DMS53 treated with DMSO at 0.1 percent for 48 hours (cell line): ENCODE measurements around the gene NOX5.
"Not testable (repeated sequence)": the region's sequence is repeated elsewhere in the genome, so short reads cannot be mapped to it uniquely, and the experiment has no call there.

Source experiments
- DNase-seq: peaks from one replicate; lab custom pipeline; 2025; ENCODE audit not compliant: unreplicated experiment; lab: John Stamatoyannopoulos, UW

Gene NOX5

GRCh38 chr15:69014454-69014853 lies at the start of gene NOX5:
Gene NOX5 (plus strand): TSS chr15:69014695. CDS start chr15:69014736, 41 bp downstream.
- DNase-seq, result no peak

- no peak for DNase-seq
These were observed 47.5 kb upstream of the NOX5 start for GRCh38 chr15:68966996-68967395.

GRCh38 chr15:68967948-68968347 lies 46.5 kb upstream of the NOX5 start:
- no peak for DNase-seq

DNA sequence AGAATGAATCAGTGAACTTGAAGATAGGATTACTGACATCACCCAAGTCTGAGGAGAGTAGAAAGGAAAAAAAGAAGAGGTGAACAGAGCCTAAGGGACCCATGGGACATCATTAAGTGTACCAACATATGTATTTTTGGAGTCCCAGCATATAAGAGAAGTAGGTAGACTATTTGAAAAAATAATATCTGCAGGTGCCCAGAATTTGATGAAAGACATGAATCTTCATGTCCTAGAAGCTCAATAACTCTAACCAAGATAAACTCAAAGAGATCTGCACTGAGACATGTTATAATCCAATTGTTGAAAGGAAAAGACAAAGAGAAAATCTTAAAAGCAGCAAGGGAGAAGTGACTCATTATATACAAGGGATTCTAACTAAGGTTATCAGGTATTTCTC lies 45.2 kb upstream of the NOX5 start:
- no peak for DNase-seq

DNA sequence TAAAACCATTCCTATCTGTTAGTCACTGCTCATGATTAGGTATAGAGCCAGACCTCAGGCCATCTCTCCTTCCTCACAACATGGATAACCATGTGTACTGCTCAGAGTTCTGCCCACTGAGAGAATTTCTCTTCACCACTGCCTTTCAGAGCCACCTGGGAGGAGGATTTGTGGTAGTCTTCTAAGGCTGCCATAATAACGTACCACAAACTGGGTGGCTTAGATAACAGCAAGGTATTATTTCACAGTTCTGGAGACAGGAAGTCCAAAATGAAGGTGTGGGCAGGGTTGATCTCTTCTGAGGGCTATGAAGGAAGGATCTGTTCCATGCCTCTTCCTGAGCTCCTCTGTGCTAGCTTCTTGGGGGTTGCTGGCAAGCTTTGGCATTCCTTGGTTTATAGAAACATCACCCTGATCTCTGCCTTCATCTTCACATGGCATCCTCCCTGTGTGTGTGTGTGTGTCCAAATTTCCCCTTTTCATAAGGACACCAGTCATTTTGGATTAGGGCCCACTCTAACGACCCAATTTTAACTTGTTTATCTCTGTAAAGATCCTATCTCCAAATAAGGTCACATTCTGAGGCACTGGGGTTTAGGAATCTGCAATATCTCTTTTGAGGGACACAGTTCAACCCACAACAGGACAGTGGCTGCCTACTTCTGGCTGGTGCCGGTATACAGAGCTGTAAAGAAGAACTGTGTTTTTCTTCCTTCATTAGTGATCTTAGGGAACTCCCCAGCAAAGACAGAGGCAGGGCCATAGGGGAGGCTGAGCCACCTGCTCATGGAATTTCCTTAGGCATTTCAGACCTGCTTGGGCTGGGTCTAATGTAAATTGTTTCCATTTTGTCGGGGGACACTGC lies 42.1 kb upstream of the NOX5 start:
- DNase-seq, result no peak

GRCh38 chr15:68975651-68976160 lies 38.8 kb upstream of the NOX5 start:
- DNase-seq, result not testable (repeated sequence)

- not testable (repeated sequence) for DNase-seq
These were observed 37.1 kb upstream of the NOX5 start for GRCh38 chr15:68977426-68977825.

GRCh38 chr15:68979006-68979405 lies 35.5 kb upstream of the NOX5 start:
- no peak for DNase-seq

DNA sequence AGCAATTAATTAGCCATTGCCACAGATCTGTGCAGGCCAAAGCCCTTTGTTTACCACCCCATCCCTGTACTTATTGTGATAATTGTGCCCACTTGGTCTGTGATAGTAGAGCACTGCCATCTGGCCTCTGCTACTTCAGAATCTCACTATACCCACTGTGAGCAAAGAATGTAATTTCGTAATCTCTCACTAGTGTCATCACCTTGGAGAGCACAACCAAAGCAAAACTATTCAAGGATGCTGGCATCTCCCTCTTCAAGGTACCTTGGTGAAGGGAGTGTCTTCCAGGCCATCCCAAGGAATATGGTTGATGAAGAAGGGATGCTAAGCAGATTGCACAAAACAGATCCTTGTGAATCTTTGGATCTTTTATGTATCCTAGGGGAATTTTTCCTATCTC lies 34.7 kb upstream of the NOX5 start:
- no peak for DNase-seq

GRCh38 chr15:68980786-68981185 lies 33.7 kb upstream of the NOX5 start:
- no peak for DNase-seq

DNA sequence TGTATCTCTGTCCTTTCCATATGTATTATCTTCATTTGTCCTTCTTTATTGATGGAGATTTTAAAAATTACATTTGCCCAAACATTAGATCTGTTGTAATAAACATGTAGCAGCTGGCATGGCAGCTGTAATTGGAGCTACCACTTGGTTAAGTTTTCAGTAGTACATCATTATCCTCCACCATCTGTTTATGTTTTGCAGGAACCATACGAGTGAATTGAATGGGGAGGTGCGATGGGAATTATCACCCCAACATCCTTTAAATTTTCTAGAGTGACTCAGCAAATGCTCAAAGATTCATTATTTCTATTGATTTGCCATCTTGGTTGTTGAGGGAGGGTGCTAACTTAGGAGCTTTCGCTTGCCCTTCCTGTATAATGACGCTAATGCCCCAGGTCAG lies 32.6 kb upstream of the NOX5 start:
- DNase-seq, result no peak

DNA sequence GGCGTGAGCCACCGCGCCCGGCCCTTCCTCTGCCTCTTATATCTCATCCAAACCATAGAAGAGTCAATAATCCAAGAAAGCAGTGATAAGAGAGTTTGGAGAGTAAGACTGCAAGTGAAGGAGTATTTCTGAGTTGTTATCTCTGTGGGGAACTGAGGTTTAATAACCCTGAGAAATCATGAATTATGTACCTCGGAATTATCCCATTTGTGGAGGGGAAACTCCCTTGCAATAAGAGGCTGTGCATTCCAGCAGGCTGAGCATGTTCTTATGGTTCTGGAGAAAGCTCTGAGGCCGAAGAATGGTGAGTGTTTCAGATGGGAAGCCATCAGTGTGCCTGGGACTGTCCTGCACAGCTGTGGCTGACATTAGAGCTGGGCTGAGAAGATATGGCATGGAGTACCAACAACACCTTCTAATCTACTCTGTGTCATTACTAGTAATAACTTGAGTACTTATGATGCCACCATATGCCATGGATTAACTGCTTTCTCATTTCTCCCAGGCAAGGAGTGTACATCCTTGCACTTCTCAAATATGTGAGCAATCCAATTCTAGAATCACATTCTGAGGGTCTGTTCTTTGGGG lies 31.4 kb upstream of the NOX5 start:
- DNase-seq, result no peak

GRCh38 chr15:68983961-68984481 lies 30.5 kb upstream of the NOX5 start:
- no peak for DNase-seq

GRCh38 chr15:68984586-68984985 lies 29.9 kb upstream of the NOX5 start:
- no peak for DNase-seq

- no peak for DNase-seq
These were observed 29.1 kb upstream of the NOX5 start for GRCh38 chr15:68985361-68985891.

GRCh38 chr15:68986322-68986721 lies 28.2 kb upstream of the NOX5 start:
- DNase-seq, result no peak

DNA sequence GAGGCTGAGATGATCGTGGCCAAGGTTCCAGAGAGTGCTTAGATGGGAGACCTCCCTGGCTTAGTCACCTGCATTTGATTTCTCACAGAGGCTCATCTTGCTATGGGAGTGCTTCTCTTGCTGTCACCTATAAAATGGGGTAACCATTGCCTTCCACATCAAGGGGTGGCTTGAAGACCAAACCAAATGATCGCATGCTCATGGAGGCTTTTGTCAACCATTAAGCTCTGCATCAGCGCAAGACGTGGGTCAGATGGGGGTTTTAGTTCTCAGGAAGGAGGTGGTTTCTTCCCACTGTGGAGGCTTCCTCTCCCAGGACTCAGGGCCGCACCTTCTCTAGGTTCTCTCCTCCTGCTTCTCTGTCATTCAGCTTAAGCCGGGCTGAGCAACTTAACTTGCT lies 27.4 kb upstream of the NOX5 start:
- DNase-seq, result no peak

- no peak for DNase-seq
These were observed 26.8 kb upstream of the NOX5 start for GRCh38 chr15:68987676-68988075.

GRCh38 chr15:68989541-68990230 lies 24.8 kb upstream of the NOX5 start:
- no peak for DNase-seq

- no peak for DNase-seq
These were observed 24.1 kb upstream of the NOX5 start for GRCh38 chr15:68990231-68990991.
